OCI-LY1 (cell line): ENCODE data around the gene PRG3.
"Not testable (repeated sequence)": the region's sequence is repeated elsewhere in the genome, so short reads cannot be mapped to it uniquely, and the experiment has no call there.

ENCODE experiments used
- H2AFZ ChIP-seq: fragments of 200-600 bp; sonication (generic), shearing (Covaris generic); 2 replicates; pipeline ENCODE4 v1.6.0; 2014; ENCODE audit warnings: antibody characterized with exemption, mild to moderate bottlenecking, low read length
- H3F3A ChIP-seq: fragments of 200-600 bp; sonication (generic), shearing (Covaris generic); 2 replicates; pipeline ENCODE4 v1.6.0; 2014; ENCODE audit warnings: mild to moderate bottlenecking, antibody characterized with exemption, low read length, moderate library complexity; ENCODE audit not compliant: insufficient read depth
- H3K27ac ChIP-seq: fragments of 200-600 bp; sonication (generic); 2 replicates; pipeline ENCODE4 v1.5.1; 2014; ENCODE audit warnings: low read length, mixed run types, mild to moderate bottlenecking, low read depth; ENCODE audit not compliant: poor library complexity, severe bottlenecking
- H3K27me3 ChIP-seq: fragments of 200-600 bp; sonication (generic); 2 replicates; pipeline ENCODE4 v1.6.0; 2014; ENCODE audit warnings: antibody characterized with exemption, mild to moderate bottlenecking, low read length, moderate library complexity; ENCODE audit not compliant: insufficient read depth
- H3K36me3 ChIP-seq: fragments of 200-600 bp; sonication (generic); 2 replicates; pipeline ENCODE4 v1.6.1; 2014; ENCODE audit warnings: mild to moderate bottlenecking, antibody characterized with exemption, low read length, moderate library complexity, mixed read lengths; ENCODE audit not compliant: insufficient read depth
- H3K4me1 ChIP-seq: fragments of 200-600 bp; sonication (generic); 2 replicates; pipeline ENCODE4 v1.5.1; 2014; ENCODE audit warnings: mild to moderate bottlenecking, low read length, moderate library complexity; ENCODE audit not compliant: insufficient read depth, severe bottlenecking
- H3K4me2 ChIP-seq: fragments of 200-600 bp; sonication (generic), shearing (Covaris generic); 2 replicates; pipeline ENCODE4 v1.6.1; 2014; ENCODE audit warnings: low read length
- H3K4me3 ChIP-seq: fragments of 200-600 bp; sonication (generic); 2 replicates; pipeline ENCODE4 v1.5.1; 2014; ENCODE audit warnings: low read length, low read depth, mild to moderate bottlenecking, mixed read lengths; ENCODE audit not compliant: poor library complexity, severe bottlenecking
- H3K79me2 ChIP-seq: fragments of 200-600 bp; shearing (Covaris generic); 2 replicates; pipeline ENCODE4 v1.6.1; 2016; ENCODE audit warnings: mixed run types, low read length, mixed read lengths; ENCODE audit not compliant: insufficient read depth
- H3K9ac ChIP-seq: fragments of 200-600 bp; sonication (generic), shearing (Covaris generic); 2 replicates; pipeline ENCODE4 v1.6.1; 2014; ENCODE audit warnings: mild to moderate bottlenecking, low read length, mixed read lengths
- H3K9me2 ChIP-seq: fragments of 200-600 bp; sonication (generic), shearing (Covaris generic); 2 replicates; pipeline ENCODE4 v1.6.1; 2014; ENCODE audit warnings: low read depth, mild to moderate bottlenecking, low read length, mixed read lengths
- H3K9me3 ChIP-seq: fragments of 200-600 bp; shearing (Covaris generic); 2 replicates; pipeline ENCODE4 v1.6.1; 2014; ENCODE audit warnings: low read length, mixed read lengths
- H4K20me1 ChIP-seq: fragments of 200-600 bp; sonication (generic), shearing (Covaris generic); 2 replicates; pipeline ENCODE4 v1.6.0; 2016; ENCODE audit warnings: mild to moderate bottlenecking, low read length; ENCODE audit not compliant: insufficient read depth
- EZH2 ChIP-seq: fragments of 200-600 bp; sonication (generic), shearing (Covaris generic); IDR thresholded peaks from 2 replicates; pipeline ENCODE4 v1.8.0; 2017; ENCODE audit warnings: borderline replicate concordance, mixed run types, mild to moderate bottlenecking, antibody characterized with exemption, low read length, moderate library complexity, mixed read lengths
- TF ChIP-seq, protein P1 (sequence below): fragments of 200-600 bp; sonication (generic), shearing (Covaris generic); IDR thresholded peaks from 2 replicates; pipeline ENCODE4 v1.5.1; 2017; ENCODE audit warnings: mild to moderate bottlenecking, antibody characterized with exemption, low read length, moderate library complexity, mixed read lengths

PRG3 gene

DNA sequence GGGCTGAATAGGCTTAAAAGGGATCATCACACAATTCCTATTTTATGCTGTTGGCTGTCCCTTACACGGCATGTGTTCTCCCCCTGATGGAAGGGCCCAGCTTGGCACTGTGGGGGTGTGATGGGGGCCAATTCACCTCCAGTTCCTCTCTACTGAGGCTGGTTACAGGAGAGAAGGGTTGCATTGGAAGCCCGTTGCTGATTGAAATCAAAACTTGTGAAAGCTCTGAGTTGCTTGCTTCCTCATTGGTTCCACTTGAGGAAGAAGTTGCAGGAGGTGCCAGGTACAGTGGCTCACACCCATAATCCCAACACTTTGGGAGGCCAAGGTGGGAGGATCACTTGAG is 22.8 kb upstream of the PRG3 start:
- Histone ChIP-seq H3K27ac (no peak overlapping the region), H3K79me2 (no peaks in the 10 kb centered on the region), H3F3A (no peaks in the 10 kb centered on the region), H3K9me3 (no peaks in the 10 kb centered on the region), H3K4me2 (no peak overlapping the region), H3K27me3 (no peaks in the 10 kb centered on the region), H3K36me3 (peaks cover 36% of the 10 kb centered on the region), H4K20me1 (no peaks in the 10 kb centered on the region), H3K9me2 (no peaks in the 10 kb centered on the region), H3K9ac (no peak overlapping the region), H3K4me3 (no peak overlapping the region), H3K4me1 (no peaks in the 10 kb centered on the region), H2AFZ (no peak overlapping the region)
- TF ChIP-seq, protein P1, sequence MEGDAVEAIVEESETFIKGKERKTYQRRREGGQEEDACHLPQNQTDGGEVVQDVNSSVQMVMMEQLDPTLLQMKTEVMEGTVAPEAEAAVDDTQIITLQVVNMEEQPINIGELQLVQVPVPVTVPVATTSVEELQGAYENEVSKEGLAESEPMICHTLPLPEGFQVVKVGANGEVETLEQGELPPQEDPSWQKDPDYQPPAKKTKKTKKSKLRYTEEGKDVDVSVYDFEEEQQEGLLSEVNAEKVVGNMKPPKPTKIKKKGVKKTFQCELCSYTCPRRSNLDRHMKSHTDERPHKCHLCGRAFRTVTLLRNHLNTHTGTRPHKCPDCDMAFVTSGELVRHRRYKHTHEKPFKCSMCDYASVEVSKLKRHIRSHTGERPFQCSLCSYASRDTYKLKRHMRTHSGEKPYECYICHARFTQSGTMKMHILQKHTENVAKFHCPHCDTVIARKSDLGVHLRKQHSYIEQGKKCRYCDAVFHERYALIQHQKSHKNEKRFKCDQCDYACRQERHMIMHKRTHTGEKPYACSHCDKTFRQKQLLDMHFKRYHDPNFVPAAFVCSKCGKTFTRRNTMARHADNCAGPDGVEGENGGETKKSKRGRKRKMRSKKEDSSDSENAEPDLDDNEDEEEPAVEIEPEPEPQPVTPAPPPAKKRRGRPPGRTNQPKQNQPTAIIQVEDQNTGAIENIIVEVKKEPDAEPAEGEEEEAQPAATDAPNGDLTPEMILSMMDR = no peak
- TF ChIP-seq EZH2 = no peak

- H3K4me3 ChIP-seq, H3K4me2 ChIP-seq, H3K27me3 ChIP-seq, H3F3A ChIP-seq, H4K20me1 ChIP-seq, H2AFZ ChIP-seq, H3K9ac ChIP-seq, H3K4me1 ChIP-seq, H3K9me3 ChIP-seq, H3K9me2 ChIP-seq, H3K27ac ChIP-seq, H3K79me2 ChIP-seq: not testable (repeated sequence)
- H3K36me3 ChIP-seq = peaks cover 30% of the 10 kb centered on the region
Measured at GRCh38 chr11:57403003-57403801, 22.3 kb upstream of the PRG3 start.

GRCh38 chr11:57402188-57403002 is 21.4 kb upstream of the PRG3 start:
- no peaks in the 10 kb centered on the region for H3K4me1 ChIP-seq
- no peak for TF ChIP-seq EZH2
- TF ChIP-seq, protein P1 = no peak
- no peaks in the 10 kb centered on the region for H3F3A ChIP-seq
- H3K36me3 ChIP-seq = peaks cover 22% of the 10 kb centered on the region
- no peak overlapping the region for H3K27ac ChIP-seq
- no peak overlapping the region for H3K4me3 ChIP-seq
- H3K9me3 ChIP-seq = no peaks in the 10 kb centered on the region
- no peaks in the 10 kb centered on the region for H4K20me1 ChIP-seq
- H3K27me3 ChIP-seq = no peaks in the 10 kb centered on the region
- H3K9me2 ChIP-seq = no peaks in the 10 kb centered on the region
- H2AFZ ChIP-seq = no peak overlapping the region
- no peaks in the 10 kb centered on the region for H3K79me2 ChIP-seq
- H3K4me2 ChIP-seq = no peak overlapping the region
- no peak overlapping the region for H3K9ac ChIP-seq
